Measurements from ENCODE around the gene STPG4.

Gene STPG4

DNA sequence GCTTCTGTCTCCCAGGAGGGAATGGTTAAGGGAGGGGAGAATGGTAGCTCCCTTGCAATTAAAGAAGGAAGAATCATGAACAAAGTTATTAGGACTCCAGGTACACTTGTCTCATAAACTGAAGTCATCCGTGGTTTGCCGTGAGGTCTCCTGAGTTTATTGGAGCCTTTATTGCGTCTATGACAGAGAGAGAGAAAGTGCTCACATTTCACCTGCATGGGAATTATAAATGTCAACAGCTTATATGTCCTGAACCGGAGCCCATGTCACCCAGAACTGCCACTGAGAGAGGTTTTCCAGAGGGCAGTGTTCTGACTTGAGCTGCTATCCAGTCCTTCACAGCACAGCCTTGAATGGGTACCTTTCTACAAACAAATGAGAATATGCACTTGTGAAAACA, 104.3 kb downstream of the STPG4 start:
- no peak for DNase-seq

DNA sequence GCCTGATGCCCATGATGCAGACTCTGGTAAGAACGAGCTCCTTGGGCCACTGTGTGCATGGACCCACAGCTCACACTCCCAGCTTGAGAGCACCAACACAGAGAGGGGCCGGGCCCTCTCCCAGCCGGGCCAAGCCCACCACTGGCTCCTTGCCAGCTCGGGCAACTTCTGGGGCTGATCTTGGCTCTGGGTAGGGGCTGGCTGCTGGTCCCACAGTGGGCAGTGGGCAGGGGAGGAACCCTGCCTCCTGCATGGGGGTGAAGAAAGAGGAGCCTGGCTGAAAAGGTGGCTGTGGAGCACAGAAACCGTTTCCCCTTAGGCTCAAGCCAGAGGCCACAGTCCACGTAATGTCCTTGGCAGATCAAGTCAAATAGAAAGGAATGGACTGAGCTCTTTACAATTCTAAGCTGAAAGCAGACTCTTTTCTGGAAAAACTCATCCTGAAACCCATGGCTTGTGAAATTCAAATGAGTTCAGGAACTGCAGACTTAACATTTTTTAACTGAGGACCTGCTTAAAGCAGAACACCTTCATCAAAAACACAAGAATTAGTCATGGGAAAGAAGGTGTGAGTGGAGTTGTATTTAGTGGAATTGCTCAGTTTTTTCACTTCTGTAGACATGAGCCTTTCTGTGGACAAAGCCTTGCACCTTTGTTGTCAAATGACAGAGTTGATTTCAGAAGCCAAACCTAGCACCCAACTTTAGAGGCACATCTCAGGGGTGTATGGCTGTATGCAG, 104.9 kb downstream of the STPG4 start:
- no peak for DNase-seq

DNA sequence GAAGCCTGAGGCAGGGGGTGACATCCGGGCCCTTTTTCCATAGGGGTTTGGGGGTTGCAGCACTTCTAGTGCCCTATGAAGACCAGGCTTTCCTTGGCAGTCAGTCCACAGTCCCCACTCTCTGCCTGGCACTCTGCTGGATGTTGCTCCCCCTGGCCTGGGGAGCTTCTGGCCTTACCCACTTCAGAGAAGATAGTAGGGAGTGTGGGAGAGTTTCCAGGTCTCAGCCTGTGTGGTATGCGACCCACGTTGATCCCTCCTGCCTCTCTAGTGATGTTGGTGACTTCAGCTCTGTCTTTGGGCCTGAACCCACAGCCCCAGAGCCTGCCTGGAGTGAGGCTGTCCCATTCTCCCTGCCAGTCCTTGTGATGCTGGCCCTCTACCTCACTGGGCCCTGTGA, 105.6 kb downstream of the STPG4 start:
- DNase-seq = no peak

DNA sequence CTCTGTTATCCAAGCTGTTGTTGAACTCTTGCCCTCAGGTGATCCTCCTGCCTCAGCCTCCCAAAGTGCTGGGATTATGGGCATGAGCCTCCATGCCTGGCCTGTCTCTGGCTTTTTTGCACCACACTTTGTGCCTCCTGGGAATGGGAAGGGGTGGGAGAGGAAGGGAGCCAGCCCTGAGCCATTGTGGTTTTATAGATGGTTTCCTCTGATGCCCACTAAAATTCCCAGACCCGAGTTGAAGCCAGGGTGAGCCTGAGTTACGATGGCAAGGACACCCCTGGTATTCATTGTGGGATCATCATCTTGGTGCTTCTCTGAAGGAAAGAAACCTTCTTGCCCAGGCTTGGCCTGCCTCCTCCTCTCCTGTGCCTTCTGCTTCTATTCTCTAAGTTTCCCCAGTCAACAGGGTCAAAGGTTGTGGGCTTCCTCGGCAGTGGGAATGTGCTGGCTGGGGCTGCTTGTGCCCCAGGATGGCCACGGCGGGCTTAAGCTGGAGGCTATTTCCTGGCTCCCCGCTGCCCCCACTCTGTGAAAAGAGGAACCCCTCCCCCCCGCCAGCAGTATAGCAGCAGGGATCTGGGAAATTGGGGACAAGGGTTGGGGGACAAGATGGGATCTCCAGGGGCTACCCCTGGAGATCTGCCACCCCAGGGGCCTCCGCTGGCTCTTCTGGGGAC, 106.2 kb downstream of the STPG4 start:
- no peak for DNase-seq

DNA sequence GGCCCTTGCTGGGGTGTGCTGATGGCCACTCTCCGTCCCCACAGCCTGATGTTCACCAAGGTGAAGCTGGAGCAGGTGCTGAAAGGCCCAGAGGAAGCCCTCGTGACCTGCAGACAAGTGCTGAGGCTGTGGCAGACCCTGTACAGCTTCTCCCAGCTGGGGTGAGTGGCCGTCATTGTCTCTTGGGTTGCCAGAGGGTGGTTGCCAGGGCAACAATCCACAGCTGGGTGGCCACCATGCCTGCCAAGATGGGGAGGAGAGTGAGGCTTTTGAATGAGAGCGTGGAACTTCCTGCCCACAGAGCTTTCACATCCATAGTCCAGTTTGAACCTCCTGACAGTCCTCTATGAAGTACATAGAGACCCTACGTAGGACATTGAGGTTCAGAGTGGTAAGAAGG, 108.8 kb downstream of the STPG4 start:
- DNase-seq = no peak

DNA sequence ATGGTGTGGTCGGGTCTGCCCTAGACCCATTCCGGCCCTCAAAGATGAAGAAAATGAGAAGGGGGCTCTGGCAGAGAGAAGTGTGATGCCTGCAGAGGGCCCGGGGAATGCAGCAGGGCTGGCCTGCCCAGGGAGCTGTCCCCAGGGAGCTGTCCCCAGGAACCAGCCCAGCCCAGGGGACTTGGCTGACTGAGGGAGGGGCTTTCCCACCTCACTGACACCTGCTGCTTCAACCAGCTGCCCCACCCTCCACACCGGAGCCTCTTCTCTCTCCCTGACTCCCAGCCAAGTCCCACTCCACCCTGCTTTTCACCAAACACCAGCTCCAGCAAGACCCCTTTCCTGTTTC, 111.2 kb downstream of the STPG4 start:
- no peak for DNase-seq

DNA sequence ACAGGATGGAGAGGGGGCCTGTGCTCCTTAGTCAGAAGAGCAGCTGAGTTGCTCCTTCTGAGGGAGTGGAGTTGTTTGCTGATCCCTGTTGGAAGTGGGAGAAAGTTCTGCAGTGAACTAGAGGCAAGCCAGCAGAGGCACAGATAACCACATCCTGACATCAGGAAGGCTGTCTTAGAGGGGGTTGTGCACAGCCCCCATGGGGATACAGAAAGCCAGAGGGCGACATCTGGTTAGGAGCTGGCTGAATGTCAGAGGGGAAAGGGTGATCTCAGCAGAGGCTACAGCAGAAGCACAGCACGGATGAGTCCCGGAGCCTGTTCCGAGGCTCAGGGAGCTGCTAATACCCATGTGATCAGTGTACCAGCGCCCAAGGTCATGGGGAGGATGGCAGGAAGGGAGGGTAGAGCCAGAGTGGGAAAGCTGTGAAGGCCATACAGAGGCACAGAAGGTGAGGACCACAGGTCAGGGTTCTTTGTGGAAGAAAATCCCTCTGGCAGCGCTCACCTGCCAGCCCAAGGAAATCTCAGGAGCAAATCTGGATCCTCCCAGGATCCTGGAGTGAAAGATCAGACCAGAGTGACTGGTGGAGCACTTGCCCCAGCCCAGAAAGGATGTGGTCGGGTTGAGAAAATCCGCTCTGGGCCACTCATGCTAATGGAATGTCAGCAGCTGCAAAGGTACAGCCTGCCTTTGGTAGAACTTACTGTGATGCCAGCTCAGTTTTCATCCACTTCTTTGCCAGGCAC, 111.8 kb downstream of the STPG4 start:
- no peak for DNase-seq

DNA sequence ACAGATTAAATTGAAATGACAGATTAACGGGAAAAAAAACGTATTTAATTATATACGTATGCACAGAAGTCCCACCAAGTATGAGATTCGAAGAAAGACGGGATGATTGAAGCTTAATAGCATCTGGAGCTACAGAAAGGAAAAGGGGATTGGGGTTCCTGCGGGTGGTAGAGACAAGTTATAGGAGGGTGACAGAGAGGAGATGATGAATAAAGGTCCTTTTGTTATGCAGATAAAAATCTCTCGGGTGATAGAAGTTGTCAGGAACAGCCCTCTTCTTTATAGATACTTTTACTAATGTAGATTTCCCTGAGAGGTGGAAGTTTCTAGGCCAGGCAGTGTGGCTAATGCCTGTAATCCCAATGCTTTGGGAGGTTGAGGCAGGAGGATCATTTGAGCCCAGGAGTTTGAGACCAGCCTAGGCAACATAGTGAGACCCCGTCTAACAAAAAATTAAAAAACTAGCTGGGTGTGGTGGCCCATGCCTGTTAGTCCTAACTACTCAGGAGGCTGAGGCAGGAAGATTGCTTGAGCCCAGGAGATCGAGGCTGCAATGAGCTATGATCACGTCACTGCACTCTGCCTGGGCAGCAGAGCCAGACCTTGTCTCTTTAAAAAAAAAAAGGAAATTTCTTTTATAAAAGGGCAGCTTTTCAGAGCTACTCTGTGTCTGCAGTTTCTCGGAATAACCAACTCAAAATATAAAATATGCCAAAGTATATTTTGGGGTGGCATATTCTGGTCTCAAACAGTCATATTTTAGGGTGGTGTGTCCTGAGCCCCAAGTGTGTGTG, 113.0 kb downstream of the STPG4 start:
- no peak for DNase-seq

DNA sequence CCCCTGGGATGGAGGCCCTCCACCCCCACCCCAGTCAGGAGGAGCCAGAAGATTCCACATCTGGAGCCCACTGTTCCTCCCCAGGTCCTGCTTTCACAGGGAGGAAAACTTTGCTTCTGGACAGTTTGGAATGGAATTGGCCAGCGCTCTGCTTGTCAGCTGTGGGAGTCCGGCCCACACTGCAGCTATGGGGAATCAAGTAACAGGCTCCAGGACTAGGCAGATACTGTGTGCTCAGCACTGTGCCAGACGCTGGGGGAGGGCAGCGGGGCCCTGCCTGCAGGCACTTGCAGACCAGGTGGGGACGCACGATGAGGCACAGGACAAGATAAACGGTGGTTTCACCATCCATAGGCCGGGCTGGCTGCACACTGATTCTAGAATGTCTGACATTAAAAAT, 114.0 kb downstream of the STPG4 start:
- no peak for DNase-seq

DNA sequence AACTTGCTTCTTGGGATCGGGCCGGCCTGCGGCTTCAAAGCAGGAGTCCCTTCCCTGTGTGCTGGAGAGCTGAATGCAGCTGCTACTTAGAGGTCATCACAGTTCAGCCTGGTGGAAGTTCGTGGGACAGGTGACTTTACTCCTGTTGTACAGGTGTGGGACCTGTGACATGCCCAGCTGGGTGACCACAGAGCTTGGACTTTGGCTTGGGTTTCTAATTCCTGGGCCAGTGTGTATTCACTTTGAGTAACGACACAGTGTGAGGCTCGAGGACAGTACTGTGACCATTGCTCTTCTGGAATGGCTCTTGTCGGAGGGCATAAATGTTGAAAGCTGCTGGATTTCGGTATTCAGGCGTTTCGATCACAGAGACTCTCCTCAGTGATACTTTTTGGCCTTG, 114.5 kb downstream of the STPG4 start:
- no peak for DNase-seq

DNA sequence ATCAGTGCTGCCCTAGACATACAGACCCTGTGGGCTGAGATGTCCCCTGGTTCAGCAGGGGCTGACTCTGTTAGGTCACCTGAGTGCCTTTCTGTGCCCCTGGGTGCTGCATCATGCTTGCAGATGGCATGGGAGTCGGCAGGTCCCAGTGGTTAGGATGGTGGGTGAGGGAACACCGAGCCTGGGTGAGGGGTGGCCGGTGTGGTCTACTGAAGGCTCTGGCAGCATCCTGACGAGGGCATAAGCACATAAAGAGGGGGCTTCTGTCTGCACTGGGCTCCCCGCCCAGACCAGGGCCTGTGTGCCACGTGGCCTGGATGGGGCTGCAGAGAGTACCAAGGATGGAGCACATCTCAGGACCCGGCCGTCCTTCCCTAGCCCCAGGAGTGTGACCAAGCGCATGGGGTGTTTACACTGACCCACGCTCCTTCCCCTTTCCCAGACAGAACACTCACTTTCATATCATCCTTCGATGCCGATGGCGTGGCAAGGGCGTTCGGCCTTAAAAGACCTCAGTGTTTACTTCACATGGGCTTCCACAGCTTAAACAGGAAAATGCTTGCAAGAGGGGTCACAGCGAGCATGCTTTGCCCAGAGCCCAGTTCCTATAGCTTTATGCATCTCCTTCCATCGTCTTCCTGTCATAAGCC, 115.1 kb downstream of the STPG4 start:
- DNase-seq = no peak

DNA sequence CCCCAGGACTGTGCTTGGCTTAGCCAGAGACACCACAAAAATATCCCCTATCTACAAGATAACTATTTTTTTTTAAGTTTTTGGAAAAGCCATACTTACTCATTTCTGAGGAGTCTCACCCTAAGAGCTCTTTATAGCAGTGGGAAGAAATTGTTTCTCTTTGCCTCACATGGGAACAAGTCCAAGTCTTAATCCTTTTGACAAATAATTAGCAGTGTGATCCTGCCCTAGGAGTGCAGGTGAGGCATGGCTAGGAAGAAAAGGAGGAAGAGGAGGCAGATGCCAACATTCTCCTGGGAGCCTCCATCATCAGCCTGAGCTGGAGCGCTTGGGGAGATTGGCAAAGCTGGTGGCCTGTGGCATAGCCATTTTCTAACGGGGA, 115.6 kb downstream of the STPG4 start:
- no peak for DNase-seq

DNA sequence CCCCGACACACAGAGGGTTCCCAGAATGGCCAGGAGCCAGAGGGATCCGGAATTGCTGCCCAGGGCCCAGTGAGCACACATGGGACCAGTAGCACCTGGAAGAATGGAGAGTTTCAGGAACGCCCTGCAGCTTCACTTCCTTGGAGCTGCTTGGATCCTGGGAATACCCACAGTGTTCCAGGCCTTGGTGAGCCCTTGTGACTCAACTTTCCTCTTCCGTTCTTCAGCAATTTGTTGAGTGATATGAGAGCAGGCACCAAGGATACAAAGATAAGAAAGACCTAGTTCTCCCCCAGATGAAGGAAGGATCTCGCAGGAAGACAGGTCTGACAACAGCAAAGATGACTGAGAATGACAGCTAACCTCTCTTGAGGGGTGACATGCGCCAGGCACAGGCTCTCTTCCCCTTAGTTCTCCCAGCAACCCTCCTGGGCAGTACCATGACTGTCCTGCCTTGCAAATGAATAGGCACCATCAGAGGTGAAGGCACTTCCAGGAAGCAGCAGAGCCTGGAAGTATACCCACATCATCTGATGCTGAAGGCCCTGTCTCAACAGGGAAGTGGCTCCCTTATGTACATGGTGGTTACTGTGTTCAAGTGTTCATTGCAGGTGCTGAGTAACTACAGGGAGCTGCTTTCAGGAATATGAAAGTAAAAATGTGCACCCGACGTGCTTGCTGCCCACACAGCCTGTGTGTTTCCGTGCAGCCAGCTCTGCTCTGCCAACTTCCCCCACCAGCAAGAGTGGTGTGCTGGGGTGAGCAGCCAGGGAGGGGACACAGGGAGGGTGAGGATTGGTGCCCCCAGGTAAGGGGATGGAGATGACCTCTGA, 116.2 kb downstream of the STPG4 start:
- no peak for DNase-seq

DNA sequence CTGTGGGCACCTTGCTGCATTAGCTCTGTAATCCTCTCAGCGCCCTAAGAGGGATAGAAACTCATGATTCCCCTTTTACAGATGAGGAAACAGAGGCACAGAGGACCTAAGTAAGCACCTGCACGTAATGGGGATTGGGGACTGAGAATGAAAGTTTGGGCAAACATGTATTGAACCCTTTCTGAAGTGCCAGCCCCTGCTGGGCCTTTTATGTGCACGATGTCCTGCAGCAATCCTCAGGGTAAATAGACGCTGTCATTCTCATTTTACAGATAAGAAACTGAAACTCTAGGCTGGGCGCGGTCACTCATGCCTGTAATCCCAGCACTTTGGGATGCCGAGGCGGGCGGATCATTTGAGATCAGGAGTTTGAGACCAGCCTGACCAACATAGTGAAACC, 117.4 kb downstream of the STPG4 start:
- no peak for DNase-seq

Measured in effector CD4-positive, alpha-beta T cell (primary cell).